Breast epithelium (tissue), 3 donors: Measurements from ENCODE around the gene AQP9.

Experiments
- POLR2A ChIP-seq: fragments of 450-650 bp; IDR thresholded peaks from one replicate; pipeline ENCODE4 v1.6.1; 2016; ENCODE audit warnings: antibody characterized with exemption, mild to moderate bottlenecking, moderate library complexity
- POLR2AphosphoS5 ChIP-seq, 3 donors: sonication (generic); formaldehyde crosslinking; IDR thresholded peaks; one replicate each; pipeline ENCODE4 v1.6.1; 2017; ENCODE audit warnings: antibody characterized with exemption in 3 of 3
- TF ChIP-seq, protein P1 (sequence below), 3 donors: fragments of 450-650 bp; IDR thresholded peaks; one replicate each; pipeline ENCODE4 v1.5.1; 2016 to 2017; ENCODE audit warnings: antibody characterized with exemption in 3 of 3, mild to moderate bottlenecking in 3 of 3, moderate library complexity in 3 of 3

GRCh38 chr15:58175955-58176354 is 37.8 kb downstream of the AQP9 start:
- TF ChIP-seq, protein P1, sequence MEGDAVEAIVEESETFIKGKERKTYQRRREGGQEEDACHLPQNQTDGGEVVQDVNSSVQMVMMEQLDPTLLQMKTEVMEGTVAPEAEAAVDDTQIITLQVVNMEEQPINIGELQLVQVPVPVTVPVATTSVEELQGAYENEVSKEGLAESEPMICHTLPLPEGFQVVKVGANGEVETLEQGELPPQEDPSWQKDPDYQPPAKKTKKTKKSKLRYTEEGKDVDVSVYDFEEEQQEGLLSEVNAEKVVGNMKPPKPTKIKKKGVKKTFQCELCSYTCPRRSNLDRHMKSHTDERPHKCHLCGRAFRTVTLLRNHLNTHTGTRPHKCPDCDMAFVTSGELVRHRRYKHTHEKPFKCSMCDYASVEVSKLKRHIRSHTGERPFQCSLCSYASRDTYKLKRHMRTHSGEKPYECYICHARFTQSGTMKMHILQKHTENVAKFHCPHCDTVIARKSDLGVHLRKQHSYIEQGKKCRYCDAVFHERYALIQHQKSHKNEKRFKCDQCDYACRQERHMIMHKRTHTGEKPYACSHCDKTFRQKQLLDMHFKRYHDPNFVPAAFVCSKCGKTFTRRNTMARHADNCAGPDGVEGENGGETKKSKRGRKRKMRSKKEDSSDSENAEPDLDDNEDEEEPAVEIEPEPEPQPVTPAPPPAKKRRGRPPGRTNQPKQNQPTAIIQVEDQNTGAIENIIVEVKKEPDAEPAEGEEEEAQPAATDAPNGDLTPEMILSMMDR (IDR thresholded peaks at IDR 0.05): no peak
- TF ChIP-seq POLR2AphosphoS5 (IDR thresholded peaks at IDR 0.05): no peak
- no peak for TF ChIP-seq POLR2A
